ENCODE results near the gene PMAIP1.

GRCh38 chr18:59921384-59921891 lies 21.6 kb downstream of the PMAIP1 start:
- no peak for TF ChIP-seq POLR2AphosphoS5 (IDR thresholded peaks at IDR 0.05; ENCODE audit: low read depth, low read length)
- TF ChIP-seq POLR2A (IDR thresholded peaks at IDR 0.05; ENCODE audit: low read depth, low read length): no peak
- no peak for TF ChIP-seq TAF1 (IDR thresholded peaks at IDR 0.05; ENCODE audit: borderline replicate concordance, low read depth, low read length)

Data from GM12892 (cell line).